Coronary artery (tissue), 2 donors: ENCODE measurements around the gene RBM19.

Experiments
- DNase-seq: peaks from one replicate; pipeline ENCODE4 v3.0.0-alpha.2; 2017; ENCODE audit warnings: low spot score
- H3K27ac ChIP-seq, 2 donors: fragments of 200-600 bp; sonication (generic); one replicate each; pipeline ENCODE4 v1.5.1; 2016 to 2019
- H3K4me3 ChIP-seq: fragments of 200-600 bp; sonication (generic); 2 replicates; pipeline ENCODE4 v1.5.1; 2016; ENCODE audit warnings: mild to moderate bottlenecking, moderate library complexity
- CTCF ChIP-seq: fragments of 200-600 bp; sonication (generic); IDR thresholded peaks from one replicate; pipeline ENCODE4 v1.5.1; 2019; ENCODE audit warnings: antibody characterized with exemption

Gene RBM19

GRCh38 chr12:113766879-113767878 is 198.9 kb downstream of the RBM19 start:
- no peak for DNase-seq
- no peak overlapping the region for H3K27ac ChIP-seq
- no peak for TF ChIP-seq CTCF
- H3K4me3 ChIP-seq = no peak overlapping the region
